ENCODE data around the gene ING1.

ING1 gene

GRCh38 chr13:110676595-110677587 lies 36.6 kb upstream of the ING1 start:
- Histone ChIP-seq H3K4me2 (ENCODE audit: low read length) (peak overlapping the region; percentile 59), H2AFZ (ENCODE audit: low read length) (no peak overlapping the region), H3K79me2 (ENCODE audit: insufficient read depth, low read length) (no peaks in the 10 kb centered on the region), H3K9me3 (ENCODE audit: low read length) (no peaks in the 10 kb centered on the region), H3K27ac (ENCODE audit: low read depth, low read length, poor library complexity, severe bottlenecking) (peak overlapping the region; percentile 96), H3F3A (ENCODE audit: insufficient read depth, low read length) (no peaks in the 10 kb centered on the region), H3K27me3 (ENCODE audit: insufficient read depth, low read length) (no peaks in the 10 kb centered on the region), H3K9me2 (ENCODE audit: low read depth, low read length) (no peaks in the 10 kb centered on the region), H3K4me3 (ENCODE audit: low read depth, low read length, poor library complexity, severe bottlenecking) (peak overlapping the region; percentile 34), H4K20me1 (ENCODE audit: insufficient read depth, low read length) (no peaks in the 10 kb centered on the region), H3K4me1 (ENCODE audit: insufficient read depth, low read length, severe bottlenecking) (peaks cover 28% of the 10 kb centered on the region), H3K9ac (ENCODE audit: low read length) (peak overlapping the region; percentile 51; the same call in 1 of the 2 replicates), H3K36me3 (ENCODE audit: insufficient read depth, low read length) (peaks cover 26% of the 10 kb centered on the region)
- TF ChIP-seq EZH2 (IDR thresholded peaks at IDR 0.05; ENCODE audit: borderline replicate concordance, low read length) = no peak
- no peak for TF ChIP-seq CTCF (IDR thresholded peaks at IDR 0.05; ENCODE audit: low read length)

GRCh38 chr13:110677731-110678545 lies 35.6 kb upstream of the ING1 start:
- H3K4me3 ChIP-seq (ENCODE audit: low read depth, low read length, poor library complexity, severe bottlenecking) = no peak overlapping the region
- no peaks in the 10 kb centered on the region for H3K9me3 ChIP-seq (ENCODE audit: low read length)
- TF ChIP-seq EZH2 (IDR thresholded peaks at IDR 0.05; ENCODE audit: borderline replicate concordance, low read length) = no peak
- TF ChIP-seq CTCF (IDR thresholded peaks at IDR 0.05; ENCODE audit: low read length) = no peak
- H3K4me1 ChIP-seq (ENCODE audit: insufficient read depth, low read length, severe bottlenecking) = peaks cover 28% of the 10 kb centered on the region
- no peaks in the 10 kb centered on the region for H3K27me3 ChIP-seq (ENCODE audit: insufficient read depth, low read length)
- peak overlapping the region; percentile 96 for H3K27ac ChIP-seq (ENCODE audit: low read depth, low read length, poor library complexity, severe bottlenecking)
- H3K9ac ChIP-seq (ENCODE audit: low read length) = no peak overlapping the region
- H3K36me3 ChIP-seq (ENCODE audit: insufficient read depth, low read length) = peaks cover 36% of the 10 kb centered on the region
- H3K4me2 ChIP-seq (ENCODE audit: low read length) = no peak overlapping the region
- no peaks in the 10 kb centered on the region for H3K9me2 ChIP-seq (ENCODE audit: low read depth, low read length)
- no peaks in the 10 kb centered on the region for H3K79me2 ChIP-seq (ENCODE audit: insufficient read depth, low read length)
- H4K20me1 ChIP-seq (ENCODE audit: insufficient read depth, low read length) = no peaks in the 10 kb centered on the region
- H2AFZ ChIP-seq (ENCODE audit: low read length) = no peak overlapping the region
- no peaks in the 10 kb centered on the region for H3F3A ChIP-seq (ENCODE audit: insufficient read depth, low read length)

- peak overlapping the region; percentile 65 for H3K27ac ChIP-seq (ENCODE audit: low read depth, low read length, poor library complexity, severe bottlenecking)
- H3K4me1 ChIP-seq (ENCODE audit: insufficient read depth, low read length, severe bottlenecking) = peaks cover 23% of the 10 kb centered on the region
- TF ChIP-seq CTCF (IDR thresholded peaks at IDR 0.05; ENCODE audit: low read length) = peak; percentile 84
- TF ChIP-seq EZH2 (IDR thresholded peaks at IDR 0.05; ENCODE audit: borderline replicate concordance, low read length) = no peak
- H3K4me3 ChIP-seq (ENCODE audit: low read depth, low read length, poor library complexity, severe bottlenecking) = no peak overlapping the region
- no peaks in the 10 kb centered on the region for H3F3A ChIP-seq (ENCODE audit: insufficient read depth, low read length)
- H3K9ac ChIP-seq (ENCODE audit: low read length) = peak overlapping the region; percentile 1; the same call in 1 of the 2 replicates
- H3K27me3 ChIP-seq (ENCODE audit: insufficient read depth, low read length) = no peaks in the 10 kb centered on the region
- peaks cover 45% of the 10 kb centered on the region; the same call in 1 of the 2 replicates for H3K36me3 ChIP-seq (ENCODE audit: insufficient read depth, low read length)
- H2AFZ ChIP-seq (ENCODE audit: low read length) = no peak overlapping the region
- no peaks in the 10 kb centered on the region for H4K20me1 ChIP-seq (ENCODE audit: insufficient read depth, low read length)
- no peaks in the 10 kb centered on the region for H3K79me2 ChIP-seq (ENCODE audit: insufficient read depth, low read length)
- peak overlapping the region; percentile 13; the same call in 1 of the 2 replicates for H3K4me2 ChIP-seq (ENCODE audit: low read length)
- no peaks in the 10 kb centered on the region for H3K9me2 ChIP-seq (ENCODE audit: low read depth, low read length)
- no peaks in the 10 kb centered on the region for H3K9me3 ChIP-seq (ENCODE audit: low read length)
Measured at GRCh38 chr13:110680852-110681251, 32.6 kb upstream of the ING1 start.

Measured in OCI-LY1 (cell line).